Activated T-helper 9 cell treated with anti-CD3 and anti-CD28 coated beads, Interleukin-2, amount 50 U/mL, for 16 hours (primary cell): ENCODE results near the gene SNX15.

ENCODE experiments used
- DNase-seq: peaks from one replicate; pipeline ENCODE4 v3.0.0-alpha.2; 2020; ENCODE audit warnings: low read depth

SNX15 gene

DNA sequence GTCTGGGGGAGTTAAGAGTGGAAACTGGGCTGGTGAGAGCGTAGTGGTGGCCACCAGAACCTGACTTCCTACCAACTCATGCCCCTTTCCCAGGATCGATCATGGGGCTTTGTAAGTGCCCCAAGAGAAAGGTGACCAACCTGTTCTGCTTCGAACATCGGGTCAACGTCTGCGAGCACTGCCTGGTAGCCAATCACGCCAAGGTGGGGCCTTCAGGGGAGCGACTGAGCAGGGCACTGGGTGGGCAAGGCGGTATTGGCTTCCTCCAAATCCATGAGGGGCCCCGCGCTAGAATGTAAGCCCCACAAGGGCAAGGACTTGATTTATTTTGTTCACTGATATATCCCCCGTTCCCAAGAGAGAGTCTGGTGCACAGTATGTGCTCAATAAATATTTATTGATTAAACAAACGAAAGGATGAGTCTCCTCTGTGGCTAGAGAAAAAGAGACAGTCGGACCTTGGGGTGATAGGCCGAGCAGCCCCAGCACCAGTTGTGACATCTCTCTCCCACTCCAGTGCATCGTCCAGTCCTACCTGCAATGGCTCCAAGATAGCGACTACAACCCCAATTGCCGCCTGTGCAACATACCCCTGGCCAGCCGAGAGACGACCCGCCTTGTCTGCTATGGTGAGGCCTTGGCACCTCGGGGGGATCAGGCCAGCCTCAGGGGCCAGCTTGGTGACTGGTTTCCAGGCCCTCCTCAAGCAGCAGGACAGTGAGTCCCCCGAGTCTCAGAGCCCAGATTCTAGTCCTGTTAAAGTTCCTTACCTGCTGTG, 57.5 kb downstream of the SNX15 start:
- no peak for DNase-seq

DNA sequence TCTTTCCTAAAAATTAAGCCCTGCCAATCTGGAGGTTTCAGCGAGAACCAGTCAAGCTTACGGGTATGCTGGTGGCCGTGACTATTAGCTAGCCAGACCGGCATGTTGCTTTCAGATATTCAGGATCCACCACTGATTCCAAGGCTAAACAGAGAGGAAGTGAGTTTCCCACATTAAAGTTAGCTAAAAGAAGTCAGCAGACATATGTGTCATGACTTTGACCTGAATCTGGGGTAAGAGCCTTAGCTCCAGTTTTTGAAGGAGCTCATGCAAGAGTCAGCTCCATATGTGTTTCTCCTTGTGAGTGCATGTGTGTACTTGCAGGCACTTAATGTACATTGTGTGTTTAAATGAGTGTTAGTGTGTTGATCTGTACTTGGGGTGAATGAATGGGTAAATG, 58.2 kb downstream of the SNX15 start:
- DNase-seq: no peak

DNA sequence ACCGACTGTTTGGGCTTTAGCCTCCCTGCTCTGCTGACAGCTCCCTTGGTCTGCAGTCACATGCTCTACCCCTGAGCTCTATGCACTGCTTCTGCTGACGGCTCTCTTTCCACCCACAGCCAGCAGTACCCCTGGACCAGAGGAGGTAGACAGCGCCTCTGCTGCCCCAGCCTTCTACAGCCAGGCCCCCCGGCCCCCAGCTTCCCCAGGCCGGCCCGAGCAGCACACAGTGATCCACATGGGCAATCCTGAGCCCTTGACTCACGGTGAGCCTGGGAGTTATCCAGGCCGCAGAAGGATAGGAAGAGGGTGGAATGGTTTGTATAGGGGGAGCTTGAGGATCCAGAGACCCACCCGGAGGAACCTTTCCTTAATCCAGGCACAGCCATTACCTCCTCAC, 59.6 kb downstream of the SNX15 start:
- DNase-seq: no peak

DNA sequence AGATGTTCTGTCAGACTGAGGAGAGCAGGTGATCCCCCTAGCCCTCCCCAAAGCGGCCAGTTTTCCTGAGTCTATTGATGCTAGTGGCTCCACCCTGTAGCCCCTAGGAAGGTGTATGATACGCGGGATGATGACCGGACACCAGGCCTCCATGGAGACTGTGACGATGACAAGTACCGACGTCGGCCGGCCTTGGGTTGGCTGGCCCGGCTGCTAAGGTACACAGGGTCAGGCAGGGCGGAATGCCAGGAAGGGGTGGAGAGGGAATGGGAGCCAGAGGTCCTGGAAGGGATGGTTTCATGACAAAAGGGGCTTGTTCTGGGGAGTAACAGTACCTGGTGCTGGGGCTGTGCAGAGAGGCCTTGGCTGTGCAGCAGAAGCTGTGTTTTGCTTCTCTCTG, 60.0 kb downstream of the SNX15 start:
- no peak for DNase-seq

DNA sequence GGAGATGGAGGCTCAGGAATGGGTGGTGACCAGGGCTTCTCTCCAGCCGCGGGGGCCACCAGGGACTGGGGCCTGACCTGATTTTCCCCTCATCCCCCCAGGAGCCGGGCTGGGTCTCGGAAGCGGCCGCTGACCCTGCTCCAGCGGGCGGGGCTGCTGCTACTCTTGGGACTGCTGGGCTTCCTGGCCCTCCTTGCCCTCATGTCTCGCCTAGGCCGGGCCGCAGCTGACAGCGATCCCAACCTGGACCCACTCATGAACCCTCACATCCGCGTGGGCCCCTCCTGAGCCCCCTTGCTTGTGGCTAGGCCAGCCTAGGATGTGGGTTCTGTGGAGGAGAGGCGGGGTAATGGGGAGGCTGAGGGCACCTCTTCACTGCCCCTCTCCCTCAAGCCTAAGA, 60.6 kb downstream of the SNX15 start:
- no peak for DNase-seq

DNA sequence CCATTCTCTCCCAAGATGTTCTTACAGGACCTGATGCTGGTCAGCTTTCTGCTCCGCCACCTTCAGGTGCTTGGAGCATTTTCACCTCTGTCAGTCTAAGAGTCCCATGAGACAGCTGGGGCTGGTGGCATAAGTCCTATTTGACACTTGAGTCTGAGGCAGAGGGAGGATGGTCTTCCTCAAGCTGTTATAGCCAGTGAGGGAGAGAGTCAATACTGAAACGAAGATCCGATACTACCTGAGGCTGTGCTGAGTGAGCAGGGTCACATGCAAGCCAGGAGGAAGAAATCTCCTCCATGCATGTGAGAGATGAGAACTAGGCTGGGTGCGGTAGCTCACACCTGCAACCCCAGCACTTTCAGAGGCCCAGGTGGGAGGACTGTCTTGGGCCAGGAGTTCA, 62.4 kb downstream of the SNX15 start:
- no peak for DNase-seq
